KMS-11 (cell line): ENCODE data around the gene SCO2.
"Not testable (repeated sequence)": the region's sequence is repeated elsewhere in the genome, so short reads cannot be mapped to it uniquely, and the experiment has no call there.

Experiments used
- H2AFZ ChIP-seq: fragments of 200-600 bp; sonication (generic); 2 replicates; pipeline ENCODE4 v1.6.1; 2016; ENCODE audit warnings: antibody characterized with exemption, mixed run types, low read depth
- H3K27ac ChIP-seq: fragments of 200-600 bp; sonication (generic); 2 replicates; pipeline ENCODE4 v1.6.1; 2016; ENCODE audit warnings: mild to moderate bottlenecking, mixed run types
- H3K27me3 ChIP-seq: fragments of 200-600 bp; sonication (generic); 2 replicates; pipeline ENCODE4 v1.6.1; 2017; ENCODE audit warnings: mild to moderate bottlenecking, low read depth, mixed run types, moderate library complexity; ENCODE audit not compliant: insufficient read depth
- H3K36me3 ChIP-seq: fragments of 200-600 bp; sonication (generic); 2 replicates; pipeline ENCODE4 v1.6.1; 2017; ENCODE audit warnings: mild to moderate bottlenecking, mixed run types; ENCODE audit not compliant: insufficient read depth
- H3K4me1 ChIP-seq: fragments of 200-600 bp; sonication (generic); 2 replicates; pipeline ENCODE4 v1.6.1; 2016; ENCODE audit warnings: mild to moderate bottlenecking, low read depth, mixed run types; ENCODE audit not compliant: poor library complexity, severe bottlenecking
- H3K4me2 ChIP-seq: fragments of 200-600 bp; sonication (generic); 2 replicates; pipeline ENCODE4 v1.7.0; 2016; ENCODE audit warnings: mild to moderate bottlenecking, mixed run types
- H3K4me3 ChIP-seq: fragments of 200-600 bp; sonication (generic); IDR thresholded peaks from 2 replicates; pipeline ENCODE4 v1.6.1; 2017; ENCODE audit warnings: low read depth, low read length, mixed read lengths; ENCODE audit not compliant: insufficient read depth
- H3K79me2 ChIP-seq: fragments of 200-600 bp; sonication (generic); 2 replicates; pipeline ENCODE4 v1.6.1; 2016; ENCODE audit warnings: low read depth, mixed run types; ENCODE audit not compliant: insufficient read depth
- H3K9ac ChIP-seq: fragments of 200-600 bp; sonication (generic); 2 replicates; pipeline ENCODE4 v1.6.1; 2016; ENCODE audit warnings: mild to moderate bottlenecking, mixed run types
- H4K20me1 ChIP-seq: fragments of 200-600 bp; sonication (generic); 2 replicates; pipeline ENCODE4 v1.6.1; 2016; ENCODE audit warnings: mild to moderate bottlenecking, mixed run types; ENCODE audit not compliant: insufficient read depth
- CTCF ChIP-seq: fragments of 200-600 bp; sonication (generic); conservative IDR thresholded peaks from 2 replicates; pipeline ENCODE4 v1.6.1; 2017; ENCODE audit warnings: low read depth, mild to moderate bottlenecking, antibody characterized with exemption, low read length, moderate library complexity, mixed read lengths

The SCO2 gene

GRCh38 chr22:50545522-50546325 lies 20.3 kb upstream of the SCO2 start, which contains the start of gene KLHDC7B:
KLHDC7B (plus strand) TSS chr22:50545899; CDS start chr22:50546244, 345 bp downstream.
- Histone ChIP-seq H2AFZ (no peak within 1 kb of the TSS; the same call in 1 of the 2 replicates), H3K36me3 (no peaks in the 10 kb centered on the region), H3K27ac (peak within 1 kb of the TSS; percentile 24; the same call in 1 of the 2 replicates), H3K4me2 (no peak within 1 kb of the TSS), H3K27me3 (no peaks in the 10 kb centered on the region), H4K20me1 (no peaks in the 10 kb centered on the region), H3K79me2 (no peaks in the 10 kb centered on the region), H3K4me1 (peaks cover 30% of the 10 kb centered on the region), H3K9ac (no peak within 1 kb of the TSS), H3K4me3 (no peak within 1 kb of the TSS)
- no peak for TF ChIP-seq CTCF

- no peaks in the 10 kb centered on the region for H3K36me3 ChIP-seq
- no peak overlapping the region for H2AFZ ChIP-seq
- no peak overlapping the region for H3K4me2 ChIP-seq
- no peaks in the 10 kb centered on the region for H3K27me3 ChIP-seq
- H4K20me1 ChIP-seq = no peaks in the 10 kb centered on the region
- no peak overlapping the region for H3K4me3 ChIP-seq
- peak overlapping the region; percentile 24; the same call in 1 of the 2 replicates for H3K27ac ChIP-seq
- no peak overlapping the region for H3K9ac ChIP-seq
- no peak for TF ChIP-seq CTCF
- peaks cover 39% of the 10 kb centered on the region for H3K4me1 ChIP-seq
- H3K79me2 ChIP-seq = no peaks in the 10 kb centered on the region
Observed at GRCh38 chr22:50544746-50545253, 19.4 kb upstream of the SCO2 start.

GRCh38 chr22:50544078-50544745 lies 18.8 kb upstream of the SCO2 start:
- Histone ChIP-seq H4K20me1 (no peaks in the 10 kb centered on the region), H3K4me2 (no peak overlapping the region), H3K27me3 (no peaks in the 10 kb centered on the region), H3K27ac (peak overlapping the region; percentile 24; the same call in 1 of the 2 replicates), H3K36me3 (no peaks in the 10 kb centered on the region), H3K4me3 (no peak overlapping the region), H3K4me1 (peaks cover 42% of the 10 kb centered on the region), H2AFZ (no peak overlapping the region), H3K79me2 (no peaks in the 10 kb centered on the region), H3K9ac (no peak overlapping the region)
- TF ChIP-seq CTCF = no peak

- Histone ChIP-seq H3K27ac (no peak overlapping the region), H3K4me1 (peaks cover 60% of the 10 kb centered on the region), H3K4me2 (no peak overlapping the region), H3K27me3 (no peaks in the 10 kb centered on the region), H4K20me1 (no peaks in the 10 kb centered on the region), H3K4me3 (no peak overlapping the region), H3K79me2 (no peaks in the 10 kb centered on the region), H2AFZ (no peak overlapping the region), H3K9ac (no peak overlapping the region), H3K36me3 (no peaks in the 10 kb centered on the region)
- no peak for TF ChIP-seq CTCF
Observed at GRCh38 chr22:50542416-50542927, 17.1 kb upstream of the SCO2 start.

- not testable (repeated sequence) for H3K4me2 ChIP-seq, H3K9ac ChIP-seq, H3K4me3 ChIP-seq
Observed at GRCh38 chr22:50541667-50542026, 16.2 kb upstream of the SCO2 start.

More at GRCh38 chr22:50541667-50542026, 16.2 kb upstream of the SCO2 start:
- peaks cover 68% of the 10 kb centered on the region for H3K4me1 ChIP-seq
- not testable (repeated sequence) for H2AFZ ChIP-seq, H3K27me3 ChIP-seq, H3K36me3 ChIP-seq, H4K20me1 ChIP-seq, H3K79me2 ChIP-seq
- peak overlapping the region; percentile 100; the same call in 1 of the 2 replicates for H3K27ac ChIP-seq
